Adrenal gland (tissue), 5 donors: Measurements from ENCODE around the gene CARD19.

Experiments used
- CTCF ChIP-seq, 6 experiments: fragments of 450-650 bp in 4 of 6; fragments of 200-600 bp in 2 of 6; sonication (generic) in 1 of 6; IDR thresholded peaks; 1 replicate in 5 of 6; 2 replicates in 1 of 6; pipeline versions ENCODE4 v1.5.1 to v1.8.0; 2016 to 2021; ENCODE audit warnings: antibody characterized with exemption in 6 of 6, mild to moderate bottlenecking in 2 of 6, moderate library complexity in 1 of 6
- POLR2A ChIP-seq, 2 donors: fragments of 450-650 bp; IDR thresholded peaks; one replicate each; pipeline ENCODE4 v1.6.1; 2017; ENCODE audit warnings: antibody characterized with exemption in 2 of 2, mild to moderate bottlenecking in 2 of 2, moderate library complexity in 1 of 2
- donor health status: DM: no; HTN: no; CAD: no.

DNA sequence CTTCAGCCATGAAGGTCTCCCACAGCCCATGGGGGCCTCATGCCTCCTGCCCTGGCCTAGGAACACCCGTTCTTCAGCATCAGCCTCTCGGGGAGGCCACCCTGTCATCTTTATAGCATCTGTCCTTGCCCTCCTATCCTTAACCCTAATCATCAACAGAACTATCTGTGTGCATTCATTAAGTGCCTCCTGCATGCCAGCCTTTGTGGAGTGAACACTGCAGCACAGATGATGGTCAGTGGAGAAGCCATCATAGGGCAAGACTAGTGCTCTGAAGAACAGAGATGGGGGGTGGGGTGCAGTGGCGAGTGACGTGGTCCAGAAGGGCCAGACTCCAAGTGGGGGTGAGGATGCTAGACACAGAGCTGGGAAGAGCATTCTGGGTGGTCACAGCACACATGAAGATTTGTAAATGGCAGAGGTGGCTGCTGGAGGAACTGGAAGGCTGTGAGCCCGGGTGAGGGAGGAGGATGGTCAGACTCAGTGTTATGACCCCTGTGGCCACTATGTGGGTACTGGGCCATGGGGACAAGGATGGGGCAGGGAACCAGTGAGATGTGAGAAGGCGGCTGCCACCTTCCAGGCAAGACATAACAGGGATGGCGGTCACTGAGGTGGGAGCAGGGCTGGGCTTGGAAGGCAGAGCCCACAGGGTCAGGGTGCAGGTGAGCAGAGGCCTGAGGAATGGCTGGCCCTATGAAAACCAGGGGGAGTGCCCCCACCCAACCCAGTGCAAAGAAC lies 3.6 kb upstream of the CARD19 start:
- TF ChIP-seq CTCF (IDR thresholded peaks at IDR 0.05) (no peak), POLR2A (IDR thresholded peaks at IDR 0.05) (no peak)
